GM12878 (cell line): ENCODE results near the gene SENP8.

Source experiments
- ATF3 ChIP-seq: IDR thresholded peaks from 2 replicates; pipeline ENCODE4 v1.6.1; 2011; ENCODE audit warnings: low read depth, mild to moderate bottlenecking, low read length, moderate library complexity, borderline replicate concordance; ENCODE audit errors: extremely low read depth
- CBX5 ChIP-seq: sonication (generic); IDR thresholded peaks from 2 replicates; pipeline ENCODE4 v1.6.1; 2016; ENCODE audit warnings: low read depth, moderate library complexity, mild to moderate bottlenecking, inconsistent platforms
- CEBPZ ChIP-seq: fragments of 150-350 bp; IDR thresholded peaks from 2 replicates; pipeline ENCODE4 v1.6.1; 2016; ENCODE audit warnings: low read depth, low read length
- CTCF ChIP-seq, 3 experiments: IDR thresholded peaks in 2 of 3; conservative IDR thresholded peaks in 1 of 3; 2 replicates each; pipeline ENCODE4 v1.5.1; 2011; ENCODE audit warnings: low read depth in 3 of 3, low read length in 3 of 3, mild to moderate bottlenecking in 3 of 3, control low read depth in 2 of 3, moderate library complexity in 2 of 3, inconsistent platforms in 1 of 3, mixed read lengths in 1 of 3; ENCODE audit not compliant: control insufficient read depth in 2 of 3, insufficient read depth in 1 of 3; ENCODE audit errors: extremely low read depth in 1 of 3
- MXI1 ChIP-seq: fragments of 150-350 bp; IDR thresholded peaks from 2 replicates; pipeline ENCODE4 v1.6.1; 2011; ENCODE audit warnings: low read depth, mild to moderate bottlenecking, inconsistent platforms, low read length, improper control_type of control experiment
- NRF1 ChIP-seq: conservative IDR thresholded peaks from 2 replicates; pipeline ENCODE4 v1.6.1; 2011; ENCODE audit warnings: mild to moderate bottlenecking, low read depth, low read length, improper control_type of control experiment
- POLR2AphosphoS5 ChIP-seq: IDR thresholded peaks from 2 replicates; pipeline ENCODE4 v1.6.1; 2011; ENCODE audit warnings: mild to moderate bottlenecking, low read length, inconsistent platforms
- RAD51 ChIP-seq: fragments of 450-650 bp; IDR thresholded peaks from 2 replicates; pipeline ENCODE4 v1.6.1; 2016; ENCODE audit warnings: moderate library complexity, mild to moderate bottlenecking, inconsistent platforms
- RFX5 ChIP-seq: IDR thresholded peaks from 2 replicates; pipeline ENCODE4 v1.6.1; 2011; ENCODE audit warnings: low read depth, low read length, improper control_type of control experiment
- SMC3 ChIP-seq: IDR thresholded peaks from 2 replicates; pipeline ENCODE4 v1.6.1; 2011; ENCODE audit warnings: low read length, improper control_type of control experiment, borderline replicate concordance
- ZSCAN29 ChIP-seq: fragments of 450-650 bp; IDR thresholded peaks from 2 replicates; pipeline ENCODE4 v1.6.1; 2017; ENCODE audit warnings: mild to moderate bottlenecking, moderate library complexity

- TF ChIP-seq RFX5 (no peak), MXI1 (no peak), CTCF (IDR thresholded peaks at IDR 0.05 in 2 of 3, conservative IDR thresholded peaks at IDR 0.05 in 1 of 3; ENCODE audit: control insufficient read depth in 2 of 3, extremely low read depth in 1 of 3, insufficient read depth in 1 of 3, low read depth in 3 of 3, low read length in 3 of 3) (no peak), ATF3 (no peak), NRF1 (no peak), SMC3 (no peak), CEBPZ (no peak), POLR2AphosphoS5 (no peak), RAD51 (no peak), ZSCAN29 (no peak), CBX5 (no peak)
Measured at GRCh38 chr15:72110355-72110754, 7.8 kb upstream of the SENP8 start.
